NAMALWA (cell line): ENCODE measurements around the gene ADAMTS18.

ENCODE experiments used
- DNase-seq: peaks from one replicate; pipeline ENCODE4 v3.0.0-alpha.2; 2015; ENCODE audit warnings: low spot score

Gene ADAMTS18

DNA sequence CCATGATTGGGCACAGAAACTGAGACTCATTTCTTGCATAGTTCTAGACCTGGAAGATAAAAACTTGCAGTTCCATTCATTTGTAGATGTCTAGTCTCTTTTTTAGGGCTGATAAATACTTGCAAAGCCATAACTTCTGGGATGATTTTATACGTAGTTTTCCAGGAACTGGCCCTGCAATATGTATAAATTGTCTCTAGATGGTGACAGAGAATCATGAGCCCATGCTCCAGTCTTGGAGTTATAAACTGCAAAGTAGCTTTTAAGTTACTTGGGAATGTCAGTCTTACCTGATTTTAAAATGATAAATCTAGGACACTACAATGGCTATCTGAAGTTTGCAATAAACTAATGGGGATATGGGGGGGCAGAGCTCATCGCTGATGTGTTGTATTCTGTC is 3.0 kb upstream of the ADAMTS18 start:
- DNase-seq, result no peak

DNA sequence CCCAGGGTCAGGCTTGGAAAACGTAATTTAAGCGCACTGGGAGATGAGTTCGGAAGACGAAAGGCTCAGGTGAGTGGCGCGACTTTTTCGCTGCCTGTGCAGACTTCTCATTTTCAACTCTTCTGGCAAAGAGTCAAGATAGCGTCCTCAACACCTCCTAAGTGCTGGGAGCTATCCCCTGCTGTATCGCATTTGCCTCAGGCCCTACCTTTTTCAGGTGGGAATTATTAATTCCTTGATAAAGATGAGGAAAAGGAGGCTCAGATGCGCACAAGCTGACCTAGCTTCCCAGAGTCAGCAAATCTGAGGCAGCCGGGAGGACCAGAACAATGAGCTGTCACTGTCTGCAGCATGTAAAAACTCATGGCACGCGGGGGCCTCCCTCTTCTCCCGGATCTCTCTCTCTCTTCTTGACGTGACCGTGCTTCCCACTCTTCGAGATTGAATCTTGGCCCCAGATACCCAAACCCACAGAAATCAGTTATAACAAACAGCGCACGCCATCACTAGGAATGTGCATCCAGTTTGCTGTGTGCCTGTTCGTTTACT is 512 bp upstream of the ADAMTS18 start:
- no peak for DNase-seq

DNA sequence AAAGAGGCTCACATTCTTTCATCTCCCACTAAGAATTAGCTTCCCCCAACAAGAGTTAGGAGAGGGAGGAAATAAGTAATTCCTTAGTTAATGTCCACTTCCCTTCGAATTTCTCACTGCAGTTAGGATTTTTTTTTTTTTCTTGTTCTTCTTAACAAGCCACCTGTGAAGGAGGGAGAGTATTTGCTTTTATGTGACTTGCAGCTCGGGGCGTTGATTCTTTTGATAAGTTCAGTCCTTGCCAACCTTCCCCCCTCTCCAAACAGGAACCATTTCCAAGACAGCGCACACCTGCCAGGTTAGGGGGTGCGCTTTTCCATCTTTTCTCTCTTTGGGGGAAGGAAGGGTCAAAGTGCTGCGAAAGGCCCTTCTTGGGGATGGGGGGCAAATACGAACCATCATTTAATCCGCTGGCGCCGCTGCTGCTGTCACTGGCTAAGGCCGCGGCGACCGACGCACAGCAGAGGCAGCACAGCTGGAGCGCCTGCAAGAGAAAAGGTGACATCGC is 758 bp downstream of the ADAMTS18 start:
- no peak for DNase-seq

DNA sequence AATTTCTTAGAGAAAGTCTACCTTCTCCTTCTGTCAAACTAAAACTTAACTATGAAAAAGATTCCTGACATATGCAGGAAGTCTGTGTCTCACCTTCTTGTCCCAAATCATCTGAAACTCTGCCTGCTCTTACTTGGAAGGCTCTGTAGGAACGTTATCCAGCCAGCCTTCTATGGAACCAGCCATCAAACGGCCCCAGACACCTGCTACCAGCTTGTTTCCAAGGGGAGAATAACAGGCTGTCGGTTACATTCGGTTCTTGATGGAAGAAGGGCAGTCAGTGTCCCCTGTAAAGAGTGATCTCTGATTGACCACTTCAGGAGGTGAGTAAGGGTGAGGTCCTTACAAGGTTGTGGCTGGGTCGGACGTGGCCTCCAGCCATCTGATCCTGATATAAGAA is 1.7 kb downstream of the ADAMTS18 start:
- no peak for DNase-seq

DNA sequence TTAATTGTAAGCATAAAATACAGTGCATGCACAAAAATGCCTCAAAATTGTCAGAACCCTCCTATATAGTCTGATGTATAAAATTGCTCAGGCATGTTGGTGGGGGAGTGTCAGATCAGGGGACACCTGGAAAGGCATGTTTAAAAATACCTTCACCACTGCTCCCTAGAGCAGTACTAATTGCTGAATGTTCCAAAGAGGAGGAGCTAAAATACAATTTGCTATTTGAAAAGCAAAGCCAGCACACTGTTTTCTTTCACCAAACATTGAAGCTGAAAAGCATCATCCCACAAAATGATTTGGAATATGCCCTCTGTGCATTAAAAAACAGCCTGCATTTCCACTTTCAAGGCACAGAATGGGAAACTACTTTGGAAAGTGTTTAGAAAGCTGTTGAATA is 2.6 kb downstream of the ADAMTS18 start:
- no peak for DNase-seq

DNA sequence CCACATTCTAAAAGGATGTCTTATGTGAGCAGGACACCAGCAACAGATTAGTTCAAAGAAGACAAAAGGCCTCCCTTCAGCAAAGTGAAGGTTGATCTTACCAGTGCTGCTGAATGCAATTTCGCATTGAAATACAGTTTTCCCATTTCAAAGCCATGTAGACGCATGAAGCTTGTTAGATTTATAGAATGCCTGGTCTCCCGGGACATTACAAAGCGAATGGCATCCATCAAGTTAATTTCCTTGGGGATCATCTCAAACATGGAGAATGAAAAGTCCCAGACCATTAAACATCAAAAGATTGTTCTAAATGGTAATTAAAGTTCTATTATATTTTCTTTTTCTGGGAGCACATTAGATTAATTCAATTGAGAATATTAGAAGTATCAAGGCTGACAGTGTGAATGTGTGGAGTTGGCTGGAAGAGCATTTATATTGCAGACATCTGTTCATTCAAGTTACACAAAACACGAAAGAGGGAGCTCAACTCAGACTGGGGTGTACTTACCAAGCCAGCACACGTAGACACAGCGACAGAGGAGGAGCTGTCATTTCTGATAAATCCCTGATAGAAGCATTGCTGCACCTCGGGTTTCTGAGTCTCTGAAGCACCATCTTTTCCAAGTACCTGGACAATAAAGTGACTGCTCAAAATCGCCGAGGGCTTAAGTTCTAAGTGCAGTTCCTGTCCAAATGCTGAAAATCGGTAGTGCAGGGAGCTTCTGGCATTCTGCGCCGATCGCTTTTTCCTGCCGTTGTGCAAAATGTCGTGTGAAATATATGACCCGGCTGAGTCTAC is 3.8 kb downstream of the ADAMTS18 start:
- DNase-seq, result no peak

DNA sequence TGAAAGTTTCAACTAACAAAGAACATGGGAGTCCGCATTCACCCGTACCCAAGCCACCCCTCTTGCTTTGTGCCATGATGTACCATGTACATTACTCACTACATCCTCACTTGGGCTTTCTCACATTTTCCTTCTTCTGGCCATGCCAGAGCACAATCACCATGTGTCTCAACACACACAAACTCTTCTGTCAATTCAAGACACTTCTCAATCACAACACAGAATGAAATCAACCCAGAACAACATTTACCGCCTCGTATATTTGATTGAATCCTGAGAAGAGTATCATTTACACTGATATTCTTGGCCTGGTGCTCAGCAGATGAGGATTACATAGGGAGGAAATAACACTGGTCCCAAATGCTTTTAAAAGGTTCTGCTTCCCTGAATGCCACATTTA is 4.5 kb downstream of the ADAMTS18 start:
- DNase-seq, result no peak

DNA sequence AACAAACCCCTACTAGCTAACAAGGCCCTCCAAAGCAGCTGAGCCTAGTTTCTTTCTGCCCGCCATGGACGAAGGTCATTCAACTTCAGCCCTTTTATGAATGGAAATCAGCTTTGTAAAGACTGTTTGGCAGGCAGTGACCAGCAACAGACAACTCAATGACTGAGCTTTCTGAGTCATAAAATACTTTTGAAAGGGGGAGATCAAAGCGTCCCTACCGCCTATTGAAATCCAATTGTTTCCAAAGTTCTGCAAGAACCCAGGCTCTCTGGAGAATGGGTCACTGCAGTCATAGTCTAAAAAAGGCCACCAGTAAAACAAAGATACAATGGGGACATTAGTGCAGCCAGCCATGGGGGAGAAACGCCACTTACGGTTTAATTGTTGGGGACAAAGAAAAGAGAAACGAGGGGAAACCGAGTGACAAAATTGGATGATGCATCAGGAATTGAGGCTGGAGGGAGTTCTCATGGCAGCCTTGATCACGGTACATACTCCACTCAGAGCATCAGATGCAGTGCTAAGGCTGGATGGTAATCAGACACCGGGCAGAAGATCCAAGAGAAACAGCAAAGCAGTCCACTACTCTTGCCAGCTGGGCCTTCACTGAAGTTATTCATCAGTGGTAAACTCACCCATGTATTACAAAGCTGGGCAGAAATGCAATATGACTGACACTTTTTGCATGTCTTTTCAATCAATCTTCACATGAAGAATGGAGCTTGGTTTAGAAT is 9.8 kb downstream of the ADAMTS18 start:
- DNase-seq, result no peak

DNA sequence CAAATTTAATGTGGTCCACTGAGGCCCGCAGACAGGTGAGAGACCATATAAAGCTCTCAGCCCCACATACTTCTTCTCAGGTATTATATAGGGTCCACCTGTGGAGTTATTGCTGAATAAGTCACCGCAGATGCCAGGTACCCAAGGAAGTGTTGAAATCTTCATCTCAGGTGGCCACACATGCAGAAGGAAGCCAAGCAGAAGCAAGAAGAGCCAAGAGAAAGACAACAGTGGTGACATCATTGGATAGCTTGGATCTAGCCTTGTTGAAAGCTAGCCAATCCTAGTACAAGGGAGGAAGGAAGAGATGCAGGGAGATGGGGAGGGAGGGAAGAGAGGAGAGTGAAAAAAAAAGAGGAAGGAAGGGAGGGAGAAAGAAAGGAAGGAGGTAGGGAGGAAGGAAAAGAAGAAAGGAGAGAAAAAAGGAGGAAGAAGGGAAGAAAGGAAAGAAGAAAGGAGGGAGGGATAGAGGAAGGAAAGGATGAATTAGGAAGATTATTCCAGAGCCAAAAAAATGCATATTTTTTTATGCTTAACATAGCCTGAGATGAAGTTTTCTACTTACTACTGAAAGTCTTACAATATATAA is 12.5 kb downstream of the ADAMTS18 start:
- DNase-seq, result no peak

DNA sequence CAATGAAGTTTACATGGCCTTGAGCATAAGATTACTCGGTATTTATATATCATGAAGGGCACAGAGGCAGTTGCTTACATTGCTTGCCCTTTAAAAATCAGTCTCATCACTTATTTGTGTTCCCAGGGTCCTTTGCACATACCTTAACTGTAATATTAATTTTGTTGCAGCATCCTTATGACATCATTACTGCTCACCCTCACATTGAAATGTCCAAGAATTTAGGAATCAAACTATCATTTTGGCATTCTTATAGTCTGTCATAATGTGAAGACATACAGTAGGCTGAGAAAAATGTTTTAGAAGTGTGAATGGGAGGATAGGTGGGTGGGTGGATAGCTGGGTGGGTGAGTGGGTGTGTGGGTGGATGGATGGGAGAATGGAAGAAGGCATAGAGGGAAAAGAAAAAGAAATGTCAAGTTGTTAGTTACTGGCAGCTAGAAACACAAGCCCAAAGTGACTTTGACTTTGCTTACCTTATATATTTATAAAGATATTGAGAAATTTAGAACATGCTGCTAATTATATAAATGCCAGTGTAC is 17.8 kb downstream of the ADAMTS18 start:
- no peak for DNase-seq

DNA sequence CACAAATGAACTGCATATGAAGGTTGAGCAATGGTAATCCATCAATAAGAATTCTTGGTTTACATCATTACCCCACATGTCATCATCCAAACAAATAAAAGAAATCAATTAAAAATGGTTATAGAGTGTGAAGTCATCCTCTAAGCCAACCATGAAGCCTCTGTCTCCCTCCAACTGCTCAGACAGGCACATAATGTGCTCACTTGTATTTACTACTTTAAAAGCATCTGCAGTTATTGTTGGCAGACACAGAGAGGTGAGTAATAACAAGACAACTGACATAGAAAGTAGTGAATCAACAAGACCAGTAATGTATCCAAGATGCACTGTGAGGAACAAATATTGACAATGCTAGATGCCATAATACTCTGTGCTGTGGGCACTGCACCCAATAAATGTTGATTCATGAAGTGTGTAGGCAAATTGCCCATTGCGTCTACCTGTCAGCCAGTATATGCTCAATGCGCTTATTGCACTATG is 20.0 kb downstream of the ADAMTS18 start:
- DNase-seq, result no peak

DNA sequence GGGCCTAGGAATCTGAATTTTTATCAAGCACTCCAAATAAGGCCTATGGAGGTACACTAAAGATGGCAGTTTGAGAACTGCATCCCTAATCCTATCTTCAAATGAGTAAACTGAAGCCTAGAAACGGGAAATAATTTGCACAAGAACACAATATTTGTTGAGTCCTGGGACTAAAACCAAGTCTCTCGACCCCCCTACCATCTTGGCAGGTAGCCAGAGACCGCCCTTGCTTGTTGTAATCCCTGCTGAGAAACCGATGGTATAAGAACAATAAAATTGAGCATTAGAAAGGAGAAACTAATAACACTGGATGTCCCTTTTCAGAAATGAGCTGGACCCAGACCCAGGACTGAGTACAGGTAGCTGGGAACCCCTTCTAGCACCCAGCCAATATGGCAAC is 24.4 kb downstream of the ADAMTS18 start:
- no peak for DNase-seq

DNA sequence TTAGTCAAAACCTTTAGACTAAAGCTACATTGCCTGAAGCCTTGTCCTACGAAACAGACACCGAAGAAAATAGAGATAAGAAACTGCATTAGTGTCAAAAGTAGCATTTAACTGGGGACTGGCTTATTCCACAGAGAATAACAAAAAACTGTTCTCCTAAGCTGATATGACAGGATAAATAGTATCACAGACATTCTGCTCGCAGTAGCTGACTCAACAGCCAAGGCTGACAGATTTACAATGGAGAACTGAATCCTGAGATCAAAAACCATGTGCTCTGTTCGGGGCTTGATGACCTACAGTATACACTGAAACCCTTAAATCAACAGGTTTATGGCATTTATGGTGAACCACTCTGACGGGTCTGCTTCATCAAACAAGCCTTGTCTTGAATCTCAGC is 25.5 kb downstream of the ADAMTS18 start:
- DNase-seq, result no peak

DNA sequence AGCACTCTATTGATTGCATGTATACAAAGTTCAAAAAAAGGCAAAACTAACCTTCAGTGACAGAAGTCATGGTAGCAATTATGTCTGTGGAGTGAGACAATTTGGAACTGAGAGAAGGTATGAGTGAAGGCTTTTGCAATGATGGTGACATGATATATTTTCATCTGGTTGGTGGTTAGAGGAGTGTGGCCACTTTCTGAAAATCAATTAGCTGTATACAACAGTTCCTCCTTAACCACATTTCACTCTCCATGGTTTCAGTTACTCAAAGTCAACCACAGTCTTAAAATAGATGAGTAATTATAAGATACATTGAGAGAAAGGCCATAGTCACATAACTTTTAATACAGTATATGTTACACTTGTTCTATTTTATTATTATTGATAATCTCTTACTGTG is 26.2 kb downstream of the ADAMTS18 start:
- no peak for DNase-seq

DNA sequence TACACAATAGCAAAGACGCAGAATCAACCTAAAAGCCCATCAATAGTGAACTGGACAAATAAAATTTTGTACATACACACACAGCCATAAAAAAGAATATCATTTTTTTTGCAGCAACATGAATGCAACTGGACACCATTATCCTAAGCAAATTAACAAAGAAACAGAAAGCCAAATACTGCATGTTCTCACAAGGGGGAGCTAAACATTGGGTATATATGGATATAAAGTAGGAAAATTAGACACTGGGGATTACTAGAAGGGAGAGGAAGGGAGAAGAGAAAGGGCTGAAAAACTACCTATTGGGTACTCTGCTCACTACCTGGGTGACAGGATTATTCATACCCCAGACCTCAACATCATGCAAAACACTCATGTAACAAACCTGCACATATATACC is 28.2 kb downstream of the ADAMTS18 start:
- no peak for DNase-seq

DNA sequence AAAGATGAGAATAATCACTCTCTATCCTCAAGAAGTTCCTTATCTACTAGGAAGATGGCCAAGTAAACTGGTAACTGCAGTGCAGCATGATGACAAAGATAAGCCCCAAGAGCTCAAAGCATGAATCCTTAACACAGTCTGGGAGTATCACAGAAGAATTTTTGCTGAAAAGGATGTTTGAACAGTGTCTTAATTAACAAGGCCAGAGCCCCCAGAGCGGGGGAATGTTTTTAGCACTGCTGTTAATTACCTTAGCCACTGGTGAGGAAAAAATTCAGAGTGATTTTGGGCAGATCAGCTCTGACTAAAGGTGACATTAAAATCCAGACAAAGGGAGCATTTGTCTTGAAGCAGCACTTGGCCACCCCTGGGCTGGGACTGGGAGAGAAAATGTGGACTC is 30.1 kb downstream of the ADAMTS18 start:
- no peak for DNase-seq

DNA sequence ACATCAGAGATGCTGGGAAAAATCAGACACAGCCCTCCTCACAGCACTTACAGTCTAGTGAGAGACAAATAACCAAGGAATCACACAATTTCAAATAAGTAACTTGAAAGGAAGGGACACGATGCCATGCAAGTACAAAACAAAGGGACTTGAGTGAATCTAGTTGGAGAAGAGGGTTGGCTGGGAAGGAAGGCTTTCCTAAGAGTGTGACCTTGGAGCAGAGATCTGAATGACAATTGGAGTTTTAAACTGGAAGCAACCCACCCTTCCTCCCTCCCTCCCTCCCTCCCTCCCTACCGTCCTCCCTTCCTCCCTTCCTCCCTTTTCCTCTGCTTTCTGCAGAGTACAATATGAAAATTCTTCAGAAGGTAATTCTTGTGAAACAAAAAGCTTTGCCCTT is 31.1 kb downstream of the ADAMTS18 start:
- DNase-seq, result no peak

DNA sequence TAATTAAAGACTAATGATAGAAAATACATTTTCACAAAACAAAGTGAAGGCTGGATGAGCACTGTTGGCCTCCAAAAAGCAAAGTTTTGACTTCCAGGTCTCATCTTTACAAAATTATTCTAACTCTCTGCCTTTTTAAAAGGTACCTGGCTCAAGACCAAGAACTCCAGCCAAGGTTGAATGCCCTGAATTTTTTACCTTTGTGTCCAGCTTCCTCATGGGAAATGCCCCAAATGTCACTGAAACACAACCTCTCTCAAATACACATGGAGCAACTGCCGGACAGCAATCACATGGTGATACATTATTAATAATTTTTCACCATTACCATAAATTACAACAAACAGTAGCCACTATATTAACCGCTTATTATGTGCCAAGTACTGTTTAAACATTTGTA is 32.2 kb downstream of the ADAMTS18 start:
- no peak for DNase-seq

DNA sequence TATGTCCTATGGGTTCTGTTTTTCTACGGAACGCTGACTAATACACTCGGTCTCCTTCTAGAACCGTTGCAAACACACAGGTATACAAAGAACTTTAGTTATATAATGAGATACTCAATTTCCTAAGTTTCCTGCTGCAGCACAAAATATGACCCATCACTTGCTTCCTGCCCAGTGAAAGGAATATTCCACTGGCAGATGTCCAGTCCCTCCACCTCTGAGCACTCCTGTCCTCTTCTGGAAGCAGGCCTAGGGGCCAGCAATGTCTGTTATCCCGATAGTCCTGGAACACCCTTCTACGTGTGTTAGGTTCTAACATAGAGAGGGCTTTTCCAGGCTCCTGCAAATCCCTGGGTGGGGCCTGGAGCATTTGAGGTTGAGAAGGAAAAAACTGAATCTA is 32.7 kb downstream of the ADAMTS18 start:
- no peak for DNase-seq

DNA sequence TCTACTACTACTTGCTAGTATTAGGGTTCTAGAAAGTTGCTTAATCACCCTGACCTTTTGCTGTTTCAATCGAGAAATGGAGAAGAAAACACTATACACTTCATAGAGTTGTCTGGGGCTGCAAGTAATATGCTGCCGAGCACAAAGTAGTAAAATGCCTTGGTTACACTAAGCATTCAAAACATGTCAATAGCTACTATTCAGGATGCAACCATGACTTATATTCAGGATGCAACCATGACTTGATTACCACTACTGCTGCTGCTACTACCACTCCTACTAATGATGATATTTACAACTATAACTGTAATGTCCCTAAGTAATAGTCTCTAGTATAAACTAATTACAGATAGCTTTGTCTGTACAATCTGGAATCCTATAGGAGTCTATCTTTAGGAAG is 35.3 kb downstream of the ADAMTS18 start:
- DNase-seq, result no peak

DNA sequence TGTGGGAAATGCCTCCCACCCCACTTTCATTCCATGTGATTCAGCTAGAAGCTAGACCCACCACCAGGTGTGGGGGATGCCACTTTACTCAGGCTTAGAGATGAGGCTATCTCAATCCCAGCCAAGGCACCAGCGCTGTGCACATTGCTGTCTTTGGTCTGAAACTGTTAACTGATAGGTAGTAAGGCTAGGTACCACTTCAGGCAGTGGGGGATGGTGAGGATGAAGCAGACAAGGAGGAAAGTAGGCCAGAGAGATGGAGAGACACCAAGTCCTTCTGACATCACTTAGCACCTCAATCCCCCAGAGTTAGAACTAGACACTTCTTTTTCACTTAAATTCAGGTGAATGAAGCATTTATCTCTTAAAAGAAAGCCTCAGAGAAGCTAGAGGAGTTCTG is 35.8 kb downstream of the ADAMTS18 start:
- no peak for DNase-seq

DNA sequence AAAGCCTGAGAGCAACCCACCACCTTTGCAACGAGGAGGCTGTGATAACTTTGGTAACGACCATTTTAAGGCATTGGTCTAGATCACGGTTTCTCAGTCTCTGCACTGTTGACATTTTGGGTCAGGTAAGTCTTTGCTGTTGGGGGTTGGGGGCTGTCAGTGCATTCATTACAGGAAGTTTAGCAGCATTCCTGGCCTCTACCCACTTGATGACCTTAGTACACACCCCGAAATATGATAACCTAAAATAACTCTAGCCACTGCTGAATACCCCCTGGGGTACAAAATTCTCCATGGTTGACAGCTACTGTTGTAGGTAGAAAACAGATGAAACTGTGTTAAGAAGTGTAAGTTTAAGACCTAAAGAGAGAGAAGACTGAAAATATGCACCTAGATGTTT is 36.3 kb downstream of the ADAMTS18 start:
- no peak for DNase-seq
